Suprapubic skin (tissue), 3 donors: ENCODE measurements around the gene MBL2.

Experiments
- CTCF ChIP-seq, 2 donors: fragments of 200-600 bp in 1 of 2; fragments of 450-650 bp in 1 of 2; sonication (generic) in 1 of 2; IDR thresholded peaks; one replicate each; pipeline ENCODE4 v1.5.1; 2016 to 2019; ENCODE audit warnings: antibody characterized with exemption in 2 of 2, mild to moderate bottlenecking in 1 of 2, moderate library complexity in 1 of 2
- EP300 ChIP-seq: sonication (generic); formaldehyde crosslinking; IDR thresholded peaks from one replicate; pipeline ENCODE4 v1.6.1; 2017; ENCODE audit warnings: antibody characterized with exemption
- POLR2A ChIP-seq, 2 donors: fragments of 450-650 bp; IDR thresholded peaks; one replicate each; pipeline ENCODE4 v1.6.1; 2017; ENCODE audit warnings: antibody characterized with exemption in 2 of 2, mild to moderate bottlenecking in 2 of 2, moderate library complexity in 2 of 2

GRCh38 chr10:52729271-52730104 is 43.1 kb downstream of the MBL2 start:
- TF ChIP-seq CTCF (IDR thresholded peaks at IDR 0.05) (peak in 1 of 2 donors; percentile 17), EP300 (no peak), POLR2A (IDR thresholded peaks at IDR 0.05) (no peak)
